ENCODE data around the gene IGSF21.

- TF ChIP-seq POLR2AphosphoS5 (IDR thresholded peaks at IDR 0.05) (no peak), CTCF (IDR thresholded peaks at IDR 0.05) (no peak), POLR2A (IDR thresholded peaks at IDR 0.05) (no peak)
Measured at GRCh38 chr1:18112611-18113010, 5.0 kb downstream of the IGSF21 start.

Data from prostate gland (tissue), 2 donors.